Fibroblast of lung (primary cell): ENCODE data around the gene LDAH. TPM values are rescaled to one million over a fixed set of nuclear protein-coding genes. Genes with fewer than 3 reads are reported as not detected.

ENCODE experiments used
- DNase-seq, 2 donors: peaks; one replicate each; pipeline versions ENCODE4 v3.0.0 to v3.0.0-alpha.2; 2010; ENCODE audit warnings: low read depth in 2 of 2
- H2AFZ ChIP-seq: 2 replicates; pipeline ENCODE4 v1.5.1; 2012; ENCODE audit warnings: low read length, control low read depth, inconsistent platforms
- H3K27ac ChIP-seq: 2 replicates; pipeline ENCODE4 v1.5.1; 2011; ENCODE audit warnings: low read length, control low read depth; ENCODE audit not compliant: insufficient read depth
- H3K27me3 ChIP-seq: 2 replicates; pipeline ENCODE4 v1.5.1; 2011; ENCODE audit warnings: mild to moderate bottlenecking, low read length; ENCODE audit not compliant: control insufficient read depth, insufficient read depth
- H3K36me3 ChIP-seq: 2 replicates; pipeline ENCODE4 v1.5.1; 2011; ENCODE audit warnings: low read length; ENCODE audit not compliant: control insufficient read depth, insufficient read depth
- H3K4me1 ChIP-seq: 2 replicates; pipeline ENCODE4 v1.5.1; 2011; ENCODE audit warnings: low read length; ENCODE audit not compliant: control insufficient read depth, insufficient read depth; ENCODE audit errors: extremely low read depth
- H3K4me2 ChIP-seq: 2 replicates; pipeline ENCODE4 v1.5.1; 2011; ENCODE audit warnings: low read length, control low read depth; ENCODE audit not compliant: insufficient read depth; ENCODE audit errors: extremely low read depth
- H3K4me3 ChIP-seq, 4 experiments: fragments of 200-600 bp in 1 of 4; sonication (generic) in 1 of 4; replicated peaks in 1 of 4; 2 replicates each; pipeline ENCODE4 v1.5.1; 2011 to 2016; ENCODE audit warnings: low read length in 4 of 4, low read depth in 3 of 4, mild to moderate bottlenecking in 3 of 4, control low read depth in 2 of 4, inconsistent platforms in 1 of 4, mixed read lengths in 1 of 4; ENCODE audit not compliant: insufficient read depth in 1 of 4; ENCODE audit errors: control extremely low read depth in 1 of 4
- H3K79me2 ChIP-seq: 2 replicates; pipeline ENCODE4 v1.5.1; 2012; ENCODE audit warnings: mild to moderate bottlenecking, low read length, inconsistent platforms; ENCODE audit not compliant: control insufficient read depth, insufficient read depth
- H3K9ac ChIP-seq: 2 replicates; pipeline ENCODE4 v1.5.1; 2011; ENCODE audit warnings: mild to moderate bottlenecking, low read length, control low read depth; ENCODE audit not compliant: insufficient read depth
- H3K9me3 ChIP-seq: 2 replicates; pipeline ENCODE4 v1.5.1; 2012; ENCODE audit warnings: low read depth, low read length; ENCODE audit not compliant: control insufficient read depth, insufficient read depth
- H4K20me1 ChIP-seq: 2 replicates; pipeline ENCODE4 v1.5.1; 2011; ENCODE audit warnings: low read length; ENCODE audit not compliant: control insufficient read depth, insufficient read depth; ENCODE audit errors: extremely low read depth
- EZH2 ChIP-seq: IDR thresholded peaks from 2 replicates; pipeline ENCODE4 v1.5.1; 2012; ENCODE audit warnings: low read length, control low read depth, mild to moderate bottlenecking; ENCODE audit errors: missing control alignments
- polyA plus RNA-seq, 2 donors: library from polyadenylated mRNA; depleted of rRNA in 1 of 2; stranded (reverse) in 1 of 2; unstranded in 1 of 2; fragments of >200 nt; gene quantifications; 2 replicates each; pipeline ENCODE4 v1.2.1, GENCODE V29; 2011 to 2012; ENCODE audit warnings: missing spikeins in 1 of 2
- total RNA-seq: library from RNA; depleted of rRNA; stranded (reverse); fragments of >200 nt; gene quantifications from 2 replicates; pipeline ENCODE4 v1.2.1, GENCODE V29; 2014
- TF ChIP-seq, protein P1 (sequence below), 2 donors: IDR thresholded peaks in 1 of 2; conservative IDR thresholded peaks in 1 of 2; 1 replicate in 1 of 2; 2 replicates in 1 of 2; pipeline ENCODE4 v1.5.1; 2011 to 2012; ENCODE audit warnings: low read length in 2 of 2, control low read depth in 1 of 2, inconsistent platforms in 1 of 2, low read depth in 1 of 2, mild to moderate bottlenecking in 1 of 2

LDAH gene
- total and polyA plus RNA-seq, 2 donors (not counting 1 experiment from before 2014, with no cell fraction given), result 20.5 to 22.8 TPM

DNA sequence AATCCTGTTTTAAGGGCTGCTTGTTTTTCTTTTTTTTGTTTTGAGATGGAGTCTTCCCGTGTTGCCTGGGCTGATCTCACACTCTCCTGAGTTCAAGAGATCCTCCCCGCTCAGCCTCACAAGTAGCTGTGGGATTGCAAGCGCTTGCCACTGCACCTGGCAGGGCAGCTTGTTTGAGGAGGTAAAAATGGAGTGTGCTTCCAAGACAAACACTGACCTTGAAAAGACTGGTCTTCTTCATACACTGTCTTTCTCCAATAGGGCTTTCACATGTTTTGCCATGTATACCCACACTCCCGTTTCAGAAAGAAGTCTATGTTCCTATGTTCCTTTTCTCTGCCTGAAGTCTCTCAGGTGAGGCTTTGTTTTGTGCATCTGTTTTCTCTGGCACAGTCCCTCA lies 32.6 kb upstream of the LDAH start:
- H3K36me3 ChIP-seq, result no peaks in the 10 kb centered on the region
- H3K9me3 ChIP-seq, result no peaks in the 10 kb centered on the region
- no peaks in the 10 kb centered on the region for H3K4me1 ChIP-seq
- TF ChIP-seq, protein P1, sequence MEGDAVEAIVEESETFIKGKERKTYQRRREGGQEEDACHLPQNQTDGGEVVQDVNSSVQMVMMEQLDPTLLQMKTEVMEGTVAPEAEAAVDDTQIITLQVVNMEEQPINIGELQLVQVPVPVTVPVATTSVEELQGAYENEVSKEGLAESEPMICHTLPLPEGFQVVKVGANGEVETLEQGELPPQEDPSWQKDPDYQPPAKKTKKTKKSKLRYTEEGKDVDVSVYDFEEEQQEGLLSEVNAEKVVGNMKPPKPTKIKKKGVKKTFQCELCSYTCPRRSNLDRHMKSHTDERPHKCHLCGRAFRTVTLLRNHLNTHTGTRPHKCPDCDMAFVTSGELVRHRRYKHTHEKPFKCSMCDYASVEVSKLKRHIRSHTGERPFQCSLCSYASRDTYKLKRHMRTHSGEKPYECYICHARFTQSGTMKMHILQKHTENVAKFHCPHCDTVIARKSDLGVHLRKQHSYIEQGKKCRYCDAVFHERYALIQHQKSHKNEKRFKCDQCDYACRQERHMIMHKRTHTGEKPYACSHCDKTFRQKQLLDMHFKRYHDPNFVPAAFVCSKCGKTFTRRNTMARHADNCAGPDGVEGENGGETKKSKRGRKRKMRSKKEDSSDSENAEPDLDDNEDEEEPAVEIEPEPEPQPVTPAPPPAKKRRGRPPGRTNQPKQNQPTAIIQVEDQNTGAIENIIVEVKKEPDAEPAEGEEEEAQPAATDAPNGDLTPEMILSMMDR (conservative IDR thresholded peaks at IDR 0.05 in 1 of 2, IDR thresholded peaks at IDR 0.05 in 1 of 2; ENCODE audit: low read depth in 1 of 2, low read length in 2 of 2), result no peak
- TF ChIP-seq EZH2, result no peak
- no peak for DNase-seq
- no peaks in the 10 kb centered on the region for H3K27me3 ChIP-seq
- H3K9ac ChIP-seq, result no peak overlapping the region
- H3K27ac ChIP-seq, result no peak overlapping the region
- no peak overlapping the region for H3K4me3 ChIP-seq
- H3K79me2 ChIP-seq, result no peaks in the 10 kb centered on the region
- no peaks in the 10 kb centered on the region for H4K20me1 ChIP-seq
- no peak overlapping the region for H2AFZ ChIP-seq
- no peak overlapping the region for H3K4me2 ChIP-seq

DNA sequence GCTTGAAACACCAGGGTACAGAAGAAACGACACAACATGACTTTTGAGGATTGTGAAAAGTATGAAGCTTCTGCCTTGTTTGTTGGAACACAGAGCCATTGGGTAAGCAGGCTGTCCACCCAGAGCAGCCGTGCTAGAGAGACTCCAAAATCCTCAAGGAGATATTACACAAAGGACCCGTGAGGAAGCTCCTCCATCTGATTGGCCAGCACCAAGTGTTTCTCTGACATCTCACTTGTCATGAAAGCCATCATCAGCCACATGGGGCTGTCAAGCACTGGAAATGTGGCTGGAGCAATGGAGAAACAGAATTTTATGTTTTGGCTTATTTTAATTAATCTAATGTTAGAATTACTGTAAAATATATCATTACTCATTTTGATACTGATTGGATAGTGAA lies 29.8 kb upstream of the LDAH start:
- Histone ChIP-seq H3K79me2 (no peaks in the 10 kb centered on the region), H3K4me3 (no peak overlapping the region), H2AFZ (no peak overlapping the region), H3K27me3 (no peaks in the 10 kb centered on the region), H3K9ac (no peak overlapping the region), H3K36me3 (no peaks in the 10 kb centered on the region), H3K4me1 (no peaks in the 10 kb centered on the region), H3K9me3 (no peaks in the 10 kb centered on the region), H4K20me1 (no peaks in the 10 kb centered on the region), H3K27ac (no peak overlapping the region), H3K4me2 (no peak overlapping the region)
- no peak for TF ChIP-seq EZH2
- TF ChIP-seq, protein P1 (conservative IDR thresholded peaks at IDR 0.05 in 1 of 2, IDR thresholded peaks at IDR 0.05 in 1 of 2; ENCODE audit: low read depth in 1 of 2, low read length in 2 of 2), result no peak
- no peak for DNase-seq

DNA sequence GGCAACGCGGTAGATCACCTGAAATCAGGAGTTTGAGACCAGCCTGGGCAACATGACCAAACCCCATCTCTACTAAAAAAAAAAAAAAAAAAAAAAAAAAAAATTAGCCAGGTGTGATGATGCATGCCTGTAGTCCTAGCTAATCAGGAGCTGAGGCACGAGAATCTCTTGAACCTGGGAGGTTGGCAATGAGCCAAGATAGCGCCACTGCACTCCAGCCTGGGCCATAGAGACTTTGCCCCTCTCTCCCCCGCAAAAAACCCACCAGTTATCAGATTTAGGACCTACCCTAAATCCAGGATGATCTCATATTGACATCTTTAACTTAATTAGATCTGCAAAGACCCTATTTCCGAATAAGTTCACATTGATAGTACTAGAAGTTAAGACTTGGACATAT lies 29.2 kb upstream of the LDAH start:
- H3K4me2 ChIP-seq, result no peak overlapping the region
- H3K27me3 ChIP-seq, result no peaks in the 10 kb centered on the region
- H3K9ac ChIP-seq, result no peak overlapping the region
- no peaks in the 10 kb centered on the region for H3K79me2 ChIP-seq
- no peak overlapping the region for H3K27ac ChIP-seq
- TF ChIP-seq EZH2, result no peak
- TF ChIP-seq, protein P1 (conservative IDR thresholded peaks at IDR 0.05 in 1 of 2, IDR thresholded peaks at IDR 0.05 in 1 of 2; ENCODE audit: low read depth in 1 of 2, low read length in 2 of 2), result no peak
- no peaks in the 10 kb centered on the region for H3K4me1 ChIP-seq
- H4K20me1 ChIP-seq, result no peaks in the 10 kb centered on the region
- H2AFZ ChIP-seq, result no peak overlapping the region
- DNase-seq, result no peak
- no peak overlapping the region for H3K4me3 ChIP-seq
- no peaks in the 10 kb centered on the region for H3K9me3 ChIP-seq
- no peaks in the 10 kb centered on the region for H3K36me3 ChIP-seq
